ENCODE measurements around the gene OR5K1. TPM values are rescaled to one million over a fixed set of nuclear protein-coding genes. Genes with fewer than 3 reads are reported as not detected.

OR5K1 gene
- total and polyA plus RNA-seq, 2 of the 4 experiments (the other 2 are of a cell fraction): not detected

DNA sequence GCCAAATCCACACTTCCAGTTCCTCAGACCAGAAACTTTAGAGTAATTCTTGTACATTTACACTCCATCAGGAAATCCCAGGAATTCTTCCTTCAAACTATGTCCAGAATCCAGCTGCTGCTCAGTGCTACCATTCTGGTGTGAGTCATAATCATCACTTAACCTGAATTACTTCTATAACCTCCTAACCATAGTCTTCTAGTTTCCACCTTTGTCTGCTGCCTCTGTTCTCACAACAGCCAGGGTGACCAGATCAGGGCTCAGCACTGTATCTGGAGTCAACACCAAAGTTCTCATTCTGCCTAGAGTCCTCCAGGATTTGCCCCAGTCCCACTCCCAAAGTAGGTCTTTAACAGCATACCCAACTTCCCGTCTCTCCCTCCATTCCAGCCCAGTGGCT lies 56.4 kb downstream of the OR5K1 start:
- ATAC-seq (ENCODE audit: low read depth): no peak
- no peak overlapping the region for H3K9ac ChIP-seq (ENCODE audit: low read depth, low read length)
- peaks cover 2% of the 10 kb centered on the region; the same call in 1 of the 2 replicates for H3K4me1 ChIP-seq (ENCODE audit: control insufficient read depth, insufficient read depth, low read length)
- no peak overlapping the region for H4K5ac ChIP-seq (ENCODE audit: low read depth, low read length)
- no peak overlapping the region for H3K4me3 ChIP-seq (ENCODE audit: insufficient read depth, low read depth, low read length)
- intact Hi-C loops (cut with micrococcal nuclease) (no loop called here), in situ Hi-C loops (cut with MboI; ENCODE audit: low sequenced_read_pairs) (no loop called here), dilution Hi-C loops (cut with HindIII; ENCODE audit: low sequenced_read_pairs, unreplicated experiment) (no loop called here)
- DNase-seq: peak; percentile 35
- no peak overlapping the region for H3K56ac ChIP-seq (ENCODE audit: extremely low read depth, insufficient read depth, low read length)
- ChIA-PET POLR2A (ENCODE audit: unreplicated experiment) (no interaction called here), CTCF (no interaction called here)
- H2AK9ac ChIP-seq (replicated peaks; ENCODE audit: low read depth, low read length, poor library complexity): no peak overlapping the region
- no peak overlapping the region for H3K14ac ChIP-seq (replicated peaks; ENCODE audit: low read depth, low read length)
- H2BK15ac ChIP-seq (ENCODE audit: low read depth, low read length): no peak overlapping the region
- peaks cover 24 to 25% of the 10 kb centered on the region in 2 experiments for H3K79me1 ChIP-seq (ENCODE audit: low read depth in 1 of 2, low read length in 2 of 2)
- no peak overlapping the region for H2BK120ac ChIP-seq (ENCODE audit: low read depth, low read length)
- H2AK5ac ChIP-seq (ENCODE audit: low read depth, low read length): no peak overlapping the region
- no peaks in the 10 kb centered on the region for H3K9me1 ChIP-seq (ENCODE audit: insufficient read depth, low read length)
- H3K4ac ChIP-seq (ENCODE audit: low read depth, low read length): no peak overlapping the region
- no peak for TF ChIP-seq RCOR1 (IDR thresholded peaks at IDR 0.05; ENCODE audit: insufficient replicate concordance, low read length)
- TF ChIP-seq SMC3 (IDR thresholded peaks at IDR 0.05; ENCODE audit: low read depth, low read length): no peak
- TF ChIP-seq POLR2A (IDR thresholded peaks at IDR 0.05; ENCODE audit: low read depth, low read length): no peak
- no peak for TF ChIP-seq MAFK (IDR thresholded peaks at IDR 0.05; ENCODE audit: low read depth, low read length)
- no peak for TF ChIP-seq MAZ (IDR thresholded peaks at IDR 0.05; ENCODE audit: borderline replicate concordance, low read depth, low read length)
- TF ChIP-seq ELK1 (IDR thresholded peaks at IDR 0.05; ENCODE audit: borderline replicate concordance, low read depth, low read length): no peak
- no peaks in the 10 kb centered on the region for H3K9me3 ChIP-seq (ENCODE audit: control insufficient read depth, insufficient read depth, low read length)
- H3K4me2 ChIP-seq (ENCODE audit: low read depth, low read length): no peak overlapping the region
- no peaks in the 10 kb centered on the region for H3K27me3 ChIP-seq (ENCODE audit: control insufficient read depth, insufficient read depth, low read length)
- H3K18ac ChIP-seq (ENCODE audit: low read depth, low read length): no peak overlapping the region
- no peak overlapping the region for H2BK20ac ChIP-seq (ENCODE audit: low read depth, low read length)
- H2BK5ac ChIP-seq (ENCODE audit: low read depth, low read length, poor library complexity, severe bottlenecking): no peak overlapping the region
- no CpG with 5 or more reads among the region's 1 CpG for WGBS, 2 experiments (ENCODE audit: extremely low coverage in 2 of 2, insufficient read length in 1 of 2)
- H4K91ac ChIP-seq (ENCODE audit: insufficient read depth, low read depth, low read length): no peak overlapping the region
- no peak overlapping the region for H2AFZ ChIP-seq (replicated peaks; ENCODE audit: low read length, poor library complexity)
- H4K20me1 ChIP-seq (ENCODE audit: insufficient read depth, low read length): peaks cover 5% of the 10 kb centered on the region; the same call in 1 of the 2 replicates
- H3K36me3 ChIP-seq (ENCODE audit: control insufficient read depth, insufficient read depth, low read length): peaks cover 9% of the 10 kb centered on the region
- BruUV-seq (replicated peaks): no TSS peak
- H3K27ac ChIP-seq (ENCODE audit: insufficient read depth, low read length): no peak overlapping the region
- no peak overlapping the region for H4K8ac ChIP-seq (ENCODE audit: low read depth in 2 of 2, low read length in 2 of 2)
- no peak overlapping the region for H3K23ac ChIP-seq (ENCODE audit: low read depth, low read length)
